ENCODE data around the gene LRRFIP1. TPM values are rescaled to one million over a fixed set of nuclear protein-coding genes. Genes with fewer than 3 reads are reported as not detected.

LRRFIP1 gene
- total RNA-seq, 2 donors from 2014 or later = 175 to 225 TPM

DNA sequence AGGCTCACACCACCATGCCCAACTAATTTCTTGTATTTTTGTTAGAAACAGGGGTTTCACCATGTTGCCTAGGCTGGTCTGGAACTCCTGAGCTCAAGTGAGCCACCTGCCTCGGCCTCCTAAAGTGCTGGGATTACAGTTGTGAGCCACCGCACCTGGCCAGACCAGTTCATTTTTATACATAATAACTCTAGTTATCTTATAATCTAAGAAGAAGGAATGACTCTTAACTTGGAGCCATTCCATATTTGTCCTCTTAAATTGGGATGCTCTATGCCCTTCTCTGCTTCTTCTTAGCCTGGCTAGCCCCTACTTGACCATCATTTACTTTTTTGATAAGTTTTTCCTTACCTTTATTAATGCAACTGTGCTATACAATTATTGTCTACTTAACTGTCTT lies 174.1 kb downstream of the LRRFIP1 start:
- DNase-seq (no peak), ATAC-seq (no peak)
- Mint-ChIP-seq H3K27ac (no peak overlapping the region), H3K4me1 (no peaks in the 10 kb centered on the region), H3K27me3 (no peaks in the 10 kb centered on the region), H3K4me3 (no peak overlapping the region), H3K36me3 (ENCODE audit: low read depth) (peaks cover 2% of the 10 kb centered on the region)
- no peaks in the 10 kb centered on the region for H3K9me3 ChIP-seq (ENCODE audit: control insufficient read depth, low read length, poor library complexity, severe bottlenecking)

DNA sequence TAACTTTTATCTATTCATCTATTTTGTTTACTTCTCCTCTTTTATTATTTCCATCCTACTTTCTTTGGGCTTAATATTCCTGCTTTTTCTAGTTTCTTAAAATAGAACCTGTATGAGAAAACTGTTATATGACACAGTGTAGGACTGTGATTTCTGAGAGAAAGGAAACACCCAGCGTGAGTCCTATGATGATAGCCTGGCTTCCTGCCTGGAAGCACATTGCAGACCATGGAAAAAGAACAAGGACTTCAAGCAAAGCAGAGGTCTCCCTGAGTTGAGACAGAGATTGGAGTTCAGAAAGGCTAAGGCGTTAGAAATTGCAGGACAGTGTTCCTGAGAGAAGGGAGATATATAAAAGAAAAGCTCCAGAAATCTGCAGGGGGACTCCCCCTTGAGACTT lies 178.9 kb downstream of the LRRFIP1 start:
- Mint-ChIP-seq H3K27me3 (no peaks in the 10 kb centered on the region), H3K4me1 (peaks cover 2% of the 10 kb centered on the region), H3K4me3 (no peak overlapping the region), H3K27ac (no peak overlapping the region), H3K36me3 (ENCODE audit: low read depth) (peaks cover 3% of the 10 kb centered on the region)
- no peak for DNase-seq
- no peaks in the 10 kb centered on the region for H3K9me3 ChIP-seq (ENCODE audit: control insufficient read depth, low read length, poor library complexity, severe bottlenecking)
- ATAC-seq = no peak

DNA sequence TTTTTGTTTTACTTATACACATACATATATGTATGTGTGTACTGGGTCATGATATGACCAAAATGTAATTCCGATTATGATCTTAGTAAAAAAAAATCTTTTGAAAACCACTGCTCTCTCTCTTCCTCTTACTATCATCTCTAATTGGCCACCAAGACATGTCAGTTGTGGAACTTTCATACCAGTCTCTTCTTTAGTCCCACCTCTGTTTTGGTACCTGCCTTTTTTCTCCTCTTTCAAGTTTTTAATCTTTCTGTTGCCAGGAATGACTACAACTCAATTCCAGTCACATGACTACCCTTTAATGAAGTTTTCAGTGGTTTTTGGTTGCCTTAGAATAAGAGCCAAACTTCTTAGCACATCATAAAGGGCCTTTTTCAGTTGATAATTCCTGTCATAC lies 188.2 kb downstream of the LRRFIP1 start:
- Mint-ChIP-seq H3K27me3 (no peaks in the 10 kb centered on the region), H3K27ac (no peak overlapping the region), H3K36me3 (ENCODE audit: low read depth) (no peaks in the 10 kb centered on the region), H3K4me1 (peaks cover 11% of the 10 kb centered on the region), H3K4me3 (peak overlapping the region; percentile 19)
- no peaks in the 10 kb centered on the region for H3K9me3 ChIP-seq (ENCODE audit: control insufficient read depth, low read length, poor library complexity, severe bottlenecking)
- ATAC-seq (no peak), DNase-seq (no peak)

DNA sequence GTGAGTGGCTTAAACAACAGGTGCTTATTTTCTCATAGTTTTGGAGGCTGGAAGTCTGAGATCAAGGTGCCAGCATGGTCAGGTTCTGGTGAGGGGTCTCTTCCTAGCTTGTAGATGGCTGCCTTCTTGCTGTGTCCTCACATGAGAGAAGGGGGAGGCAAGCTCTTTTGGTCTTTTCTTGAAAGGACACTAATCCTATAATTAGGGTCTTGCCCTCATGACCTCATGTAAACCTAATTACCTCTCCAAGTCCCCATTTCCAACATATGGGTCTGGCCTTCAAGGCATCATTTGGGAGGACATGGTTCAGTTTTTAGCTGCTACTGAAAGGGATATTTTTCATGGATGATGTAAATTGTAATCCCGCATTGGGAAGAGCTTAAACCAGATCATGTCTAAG lies 189.1 kb downstream of the LRRFIP1 start:
- ATAC-seq (no peak), DNase-seq (no peak)
- Mint-ChIP-seq H3K4me3 (no peak overlapping the region), H3K36me3 (ENCODE audit: low read depth) (no peaks in the 10 kb centered on the region), H3K4me1 (peaks cover 11% of the 10 kb centered on the region), H3K27me3 (no peaks in the 10 kb centered on the region), H3K27ac (no peak overlapping the region)
- no peaks in the 10 kb centered on the region for H3K9me3 ChIP-seq (ENCODE audit: control insufficient read depth, low read length, poor library complexity, severe bottlenecking)

DNA sequence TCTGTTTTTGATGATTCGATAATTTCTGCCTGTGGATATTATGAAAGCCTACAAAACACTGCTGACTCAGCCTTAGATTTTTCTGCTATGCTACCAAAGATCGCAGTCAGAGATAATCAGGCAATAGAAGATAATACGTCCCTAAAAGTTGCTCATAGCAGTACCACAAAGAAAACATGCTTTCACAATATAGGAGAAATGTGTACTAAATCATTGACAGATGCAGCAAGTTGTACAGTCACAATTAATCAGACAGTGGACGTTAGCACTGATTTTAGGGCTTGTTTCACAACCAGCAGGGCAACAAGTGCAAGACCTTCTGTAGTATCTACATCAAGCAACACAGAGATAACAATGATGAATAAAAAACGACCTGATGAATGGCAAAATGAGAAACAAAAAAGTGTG lies 190.7 kb downstream of the LRRFIP1 start:
- Mint-ChIP-seq H3K36me3 (ENCODE audit: low read depth) (no peaks in the 10 kb centered on the region), H3K4me1 (peaks cover 11% of the 10 kb centered on the region), H3K27ac (no peak overlapping the region), H3K4me3 (no peak overlapping the region), H3K27me3 (no peaks in the 10 kb centered on the region)
- DNase-seq (no peak), ATAC-seq (no peak)
- no peaks in the 10 kb centered on the region for H3K9me3 ChIP-seq (ENCODE audit: control insufficient read depth, low read length, poor library complexity, severe bottlenecking)

DNA sequence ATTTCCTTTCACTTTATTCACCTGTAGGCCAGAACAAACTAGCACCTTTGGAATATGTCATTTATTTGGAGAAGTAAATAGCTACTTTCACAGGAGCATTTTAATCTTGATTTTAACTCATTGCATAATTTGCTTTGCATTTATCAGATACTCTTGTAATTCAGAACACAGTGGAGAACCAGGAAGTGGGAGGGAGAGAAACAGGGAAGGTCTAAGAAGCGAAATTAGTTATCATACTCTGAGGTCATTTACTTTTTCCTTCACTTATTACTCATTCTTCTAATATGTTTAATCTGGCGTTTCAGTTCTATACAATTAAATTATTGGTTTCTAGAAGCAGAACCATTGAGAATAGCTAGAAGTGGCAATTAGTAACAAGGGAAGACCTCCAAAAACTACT lies 191.8 kb downstream of the LRRFIP1 start:
- no peaks in the 10 kb centered on the region for H3K9me3 ChIP-seq (ENCODE audit: control insufficient read depth, low read length, poor library complexity, severe bottlenecking)
- ATAC-seq (no peak), DNase-seq (no peak)
- Mint-ChIP-seq H3K27me3 (no peaks in the 10 kb centered on the region), H3K36me3 (ENCODE audit: low read depth) (no peaks in the 10 kb centered on the region), H3K27ac (no peak overlapping the region), H3K4me1 (peaks cover 11% of the 10 kb centered on the region), H3K4me3 (no peak overlapping the region)

DNA sequence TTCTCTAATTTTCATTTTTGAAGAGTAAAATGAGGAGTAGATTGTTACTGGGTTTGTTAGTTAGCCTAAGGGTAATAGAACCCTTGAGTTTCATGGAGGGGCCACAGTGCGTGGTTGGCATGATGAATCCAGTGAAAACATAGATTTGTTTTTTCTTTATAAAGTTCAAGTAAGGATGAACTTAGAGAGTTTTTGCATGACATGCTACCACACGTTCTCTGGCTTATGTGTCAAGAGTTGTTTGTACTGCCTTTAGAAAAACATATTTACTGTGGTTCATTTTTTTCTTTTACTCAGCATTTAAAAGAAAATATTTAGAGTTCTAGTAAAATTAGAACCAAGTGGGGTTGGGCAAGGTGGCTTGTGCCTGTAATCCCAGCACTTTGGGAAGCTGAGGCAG lies 193.0 kb downstream of the LRRFIP1 start:
- no peak overlapping the region for H3K4me3 Mint-ChIP-seq
- no peak for ATAC-seq

DNA sequence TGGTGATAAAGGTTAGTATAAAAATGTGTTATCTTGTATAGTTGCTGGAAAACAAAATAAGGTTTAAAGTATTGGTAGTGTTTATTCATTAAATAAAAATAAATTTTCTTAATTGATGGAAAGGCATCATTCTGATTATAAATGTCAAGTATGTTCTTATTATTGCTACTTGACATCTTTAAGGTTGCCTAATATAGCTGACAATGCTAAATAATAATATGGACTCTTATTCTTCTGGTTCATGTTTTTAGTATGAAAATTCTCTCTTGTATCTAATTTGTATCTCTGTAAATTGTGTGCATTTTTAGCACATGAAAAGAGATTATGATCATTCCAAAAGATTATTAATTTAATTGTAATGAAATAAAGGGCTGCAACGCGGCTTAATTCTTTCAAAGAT lies 196.2 kb downstream of the LRRFIP1 start:
- no peaks in the 10 kb centered on the region for H3K9me3 ChIP-seq (ENCODE audit: control insufficient read depth, low read length, poor library complexity, severe bottlenecking)
- Mint-ChIP-seq H3K4me3 (no peak overlapping the region), H3K36me3 (ENCODE audit: low read depth) (peaks cover 3% of the 10 kb centered on the region), H3K27ac (no peak overlapping the region), H3K4me1 (peaks cover 3% of the 10 kb centered on the region), H3K27me3 (no peaks in the 10 kb centered on the region)
- DNase-seq = no peak
- ATAC-seq = no peak

More for the DNA sequence above, 193.0 kb downstream of the LRRFIP1 start:
- no peak for DNase-seq
- no peak overlapping the region for H3K27ac Mint-ChIP-seq
- no peaks in the 10 kb centered on the region for H3K9me3 ChIP-seq (ENCODE audit: control insufficient read depth, low read length, poor library complexity, severe bottlenecking)
- peaks cover 11% of the 10 kb centered on the region for H3K4me1 Mint-ChIP-seq
- peaks cover 1% of the 10 kb centered on the region for H3K36me3 Mint-ChIP-seq (ENCODE audit: low read depth)
- H3K27me3 Mint-ChIP-seq = no peaks in the 10 kb centered on the region

DNA sequence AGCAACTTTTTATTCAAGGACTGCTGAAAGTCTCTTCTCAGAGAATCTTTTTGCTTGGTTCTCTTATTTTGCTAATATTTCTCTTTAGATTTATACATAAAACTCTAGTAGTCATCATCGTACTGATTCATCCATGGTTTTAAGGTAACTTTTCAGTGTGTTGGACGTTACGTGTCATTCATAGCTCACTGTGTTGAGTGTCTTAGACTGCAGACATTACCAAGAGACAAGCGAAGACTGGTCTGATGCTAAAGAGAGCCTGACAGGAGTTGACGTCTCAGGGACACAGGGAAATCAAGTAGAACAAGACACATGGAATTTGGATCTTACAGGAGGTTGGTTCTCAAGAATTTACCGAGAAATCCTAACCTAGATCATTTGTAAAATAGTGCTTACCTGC lies 196.7 kb downstream of the LRRFIP1 start:
- peaks cover 3% of the 10 kb centered on the region for H3K36me3 Mint-ChIP-seq (ENCODE audit: low read depth)
- ATAC-seq (no peak), DNase-seq (no peak)
- H3K9me3 ChIP-seq (ENCODE audit: control insufficient read depth, low read length, poor library complexity, severe bottlenecking) = no peaks in the 10 kb centered on the region
- no peak overlapping the region for H3K27ac Mint-ChIP-seq
- no peaks in the 10 kb centered on the region for H3K27me3 Mint-ChIP-seq
- H3K4me1 Mint-ChIP-seq = peaks cover 2% of the 10 kb centered on the region
- H3K4me3 Mint-ChIP-seq = no peak overlapping the region

DNA sequence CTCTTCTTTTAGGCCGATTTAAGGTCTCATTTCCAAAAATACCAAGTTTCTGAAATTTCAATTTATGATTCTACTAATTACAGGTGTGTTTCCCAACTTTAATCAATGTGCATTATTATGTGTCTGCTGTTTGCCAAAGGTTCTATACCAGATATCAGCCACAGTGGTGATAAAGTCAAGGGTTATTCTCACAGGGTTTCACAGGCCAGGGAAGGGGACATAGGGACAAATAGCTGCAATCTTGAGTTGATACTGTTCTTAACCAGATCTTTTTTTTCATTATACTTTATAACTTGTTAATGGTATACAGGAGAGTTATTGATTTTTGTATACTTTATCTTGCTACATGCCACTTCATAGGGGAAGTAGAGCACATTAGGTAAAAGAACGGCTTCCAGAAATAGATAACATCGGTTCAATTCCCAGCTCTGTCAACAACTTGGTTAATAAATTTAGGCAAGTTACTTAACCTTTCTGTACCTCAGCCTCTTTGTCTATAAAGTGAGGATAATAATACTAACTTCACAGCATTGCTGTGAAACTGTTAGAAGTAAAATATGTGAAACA lies 200.1 kb downstream of the LRRFIP1 start:
- DNase-seq (no peak), ATAC-seq (no peak)
- Mint-ChIP-seq H3K27ac (no peak overlapping the region), H3K4me1 (peaks cover 7% of the 10 kb centered on the region), H3K36me3 (ENCODE audit: low read depth) (peaks cover 10% of the 10 kb centered on the region), H3K4me3 (no peak overlapping the region), H3K27me3 (peaks cover 6% of the 10 kb centered on the region)
- H3K9me3 ChIP-seq (ENCODE audit: control insufficient read depth, low read length, poor library complexity, severe bottlenecking) = no peaks in the 10 kb centered on the region

Other genes with a start within 250 kb of the LRRFIP1 start
- 1 to 10 TPM; 1.9 to 2.6 TPM for gene COL6A3, start 213.4 kb upstream of the LRRFIP1 start, total RNA-seq
- gene MLPH, start 140.3 kb upstream of the LRRFIP1 start, total RNA-seq = not detected
- gene PRLH, start 61.0 kb upstream of the LRRFIP1 start, total RNA-seq = not detected
- not detected for gene RAB17, start 36.9 kb upstream of the LRRFIP1 start, total RNA-seq
- 1 to 10 TPM; 2.2 to 4.0 TPM for gene RBM44, start 171.2 kb downstream of the LRRFIP1 start, total RNA-seq
- 1 to 10 TPM in 1 of 2 donors, not detected in 1; 1.6 TPM for gene RAMP1, start 232.0 kb downstream of the LRRFIP1 start, total RNA-seq

Data from T-helper 17 cell (primary cell).